ENCODE measurements around the gene CYP3A5. TPM values are rescaled to one million over a fixed set of nuclear protein-coding genes. Genes with fewer than 3 reads are reported as not detected.

The CYP3A5 gene
- total and polyA plus RNA-seq, 2 of the 8 experiments (the other 6 are each of a cell fraction or from before 2014, with no cell fraction given): 0.06 TPM; not detected in 1

GRCh38 chr7:99685129-99685758 lies 5.4 kb upstream of the CYP3A5 start:
- no peak overlapping the region for H2BK5ac ChIP-seq (ENCODE audit: low read depth, low read length)
- POLR2A ChIA-PET (ENCODE audit: partially characterized antibody): interaction anchor here (0.8 kb wide), 1 partner anchor 20 kb away, joined by 3 read pairs; no protein-coding TSS in a partner anchor
- H3K27ac ChIP-seq (ENCODE audit: low read depth, low read length): no peak overlapping the region
- H3K79me2 ChIP-seq (ENCODE audit: control insufficient read depth in 1 of 2, insufficient read depth in 2 of 2, low read length in 2 of 2): no peaks in the 10 kb centered on the region
- H2BK20ac ChIP-seq (ENCODE audit: low read length): no peak overlapping the region
- no peaks in the 10 kb centered on the region for H4K20me1 ChIP-seq (replicated peaks in 1 of 2; ENCODE audit: control insufficient read depth in 1 of 2, insufficient read depth in 2 of 2, low read length in 2 of 2)
- H2AK5ac ChIP-seq (ENCODE audit: low read depth, low read length): no peak overlapping the region
- H4K5ac ChIP-seq (ENCODE audit: insufficient read length, low read depth, low read length): no peak overlapping the region
- no peak overlapping the region for H3K9ac ChIP-seq (replicated peaks in 1 of 4; ENCODE audit: extremely low read depth in 1 of 4, low read depth in 3 of 4, low read length in 3 of 4)
- H3K27me3 ChIP-seq (replicated peaks in 1 of 4; ENCODE audit: control insufficient read depth in 3 of 4, extremely low read depth in 1 of 4, insufficient read depth in 3 of 4, low read length in 3 of 4): peaks cover 0 to 1% (median 0%) of the 10 kb centered on the region in 4 experiments; a peak in 1 of 7 replicates
- no peak overlapping the region for H2BK120ac ChIP-seq (replicated peaks; ENCODE audit: low read depth, low read length)
- H3K23ac ChIP-seq (ENCODE audit: insufficient read length): no peak overlapping the region
- H3K36me3 ChIP-seq (ENCODE audit: control insufficient read depth in 2 of 4, insufficient read depth in 4 of 4, low read length in 3 of 4): peaks cover 0 to 6% (median 0%) of the 10 kb centered on the region in 4 experiments; a peak in 1 of 8 replicates
- H2AFZ ChIP-seq (ENCODE audit: low read length): no peak overlapping the region
- no peak overlapping the region for H3K4me3 ChIP-seq (ENCODE audit: extremely low read depth in 1 of 4, insufficient read depth in 2 of 4, low read depth in 3 of 4, low read length in 4 of 4)
- DNase-seq (ENCODE audit: low read depth in 1 of 2, low spot score in 2 of 2) (no peak), FAIRE-seq (no peak)
- H3K9me3 ChIP-seq (ENCODE audit: insufficient read depth in 2 of 2, low read depth in 1 of 2, low read length in 1 of 2): peaks cover 13 to 15% of the 10 kb centered on the region in 2 experiments
- H3K4ac ChIP-seq (replicated peaks; ENCODE audit: insufficient read length, low read depth, low read length): no peak overlapping the region
- 89% methylated on average over 9 of the region's 9 CpGs; no CpG with 5 or more reads in 1 of the 2 experiments for WGBS, 2 experiments (ENCODE audit: extremely low coverage in 1 of 2, insufficient coverage in 1 of 2, insufficient read length in 1 of 2, insufficient replicate concordance in 2 of 2, low coverage in 1 of 2, low lambda C conversion rate in 2 of 2, missing lambda C conversion rate in 1 of 2)
- no peak overlapping the region for H4K8ac ChIP-seq (ENCODE audit: extremely low read depth, insufficient read depth, low read length)
- H4K91ac ChIP-seq (replicated peaks; ENCODE audit: insufficient read length, low read length): no peak overlapping the region
- no peaks in the 10 kb centered on the region for H3K4me1 ChIP-seq (replicated peaks in 1 of 4; ENCODE audit: control insufficient read depth in 3 of 4, insufficient read depth in 4 of 4, low read length in 3 of 4)
- CTCF ChIA-PET (ENCODE audit: partially characterized antibody): no interaction called here
- H2BK12ac ChIP-seq (ENCODE audit: low read depth, low read length): no peak overlapping the region
- H2BK15ac ChIP-seq (ENCODE audit: low read length): no peak overlapping the region
- H3K18ac ChIP-seq (ENCODE audit: extremely low read depth, low read length): no peak overlapping the region
- H3K4me2 ChIP-seq (ENCODE audit: insufficient read depth in 1 of 2, low read depth in 2 of 2, low read length in 2 of 2): no peak overlapping the region
- H3K14ac ChIP-seq (ENCODE audit: insufficient read length): no peak overlapping the region
- no peak overlapping the region for H3K56ac ChIP-seq (replicated peaks; ENCODE audit: insufficient read length, low read depth, low read length)
- no peaks in the 10 kb centered on the region for H3K23me2 ChIP-seq (ENCODE audit: low read depth, low read length)
- no peaks in the 10 kb centered on the region for H3K79me1 ChIP-seq (ENCODE audit: low read depth, low read length)
- TF ChIP-seq BCL11A (IDR thresholded peaks at IDR 0.05; ENCODE audit: low read depth in 2 of 2, low read length in 2 of 2): no peak
- TF ChIP-seq E2F6 (IDR thresholded peaks at IDR 0.05): no peak
- no peak for TF ChIP-seq JUND (IDR thresholded peaks at IDR 0.05; ENCODE audit: low read length)
- no peak for TF ChIP-seq POLR2A (IDR thresholded peaks at IDR 0.05; ENCODE audit: control extremely low read depth in 1 of 2, low read depth in 2 of 2, low read length in 2 of 2)
- no peak for TF ChIP-seq USF2 (IDR thresholded peaks at IDR 0.05; ENCODE audit: low read length)
- no peak for TF ChIP-seq SIN3A (conservative IDR thresholded peaks at IDR 0.05 in 1 of 2, IDR thresholded peaks at IDR 0.05 in 1 of 2; ENCODE audit: low read depth in 1 of 2, low read length in 2 of 2)
- TF ChIP-seq EGR1 (IDR thresholded peaks at IDR 0.05; ENCODE audit: borderline replicate concordance, low read depth, low read length): no peak
- no peak for TF ChIP-seq TBP (IDR thresholded peaks at IDR 0.05; ENCODE audit: low read depth, low read length)
- no peak for TF ChIP-seq HDAC6 (IDR thresholded peaks at IDR 0.05; ENCODE audit: low read depth, low read length)
- no peak for TF ChIP-seq SAP30 (IDR thresholded peaks at IDR 0.05; ENCODE audit: insufficient read depth, insufficient replicate concordance, low read length)
- TF ChIP-seq KDM5A (IDR thresholded peaks at IDR 0.05; ENCODE audit: low read length): no peak
- no peak for TF ChIP-seq TEAD4 (IDR thresholded peaks at IDR 0.05; ENCODE audit: low read depth, low read length)

Data from H1 (cell line).